GM21737 (cell line): ENCODE measurements around the gene CLUH.
"Not testable (repeated sequence)": the region's sequence is repeated elsewhere in the genome, so short reads cannot be mapped to it uniquely, and the experiment has no call there.

Source experiments
- ATAC-seq: cut with Tn5 transposase; IDR thresholded peaks from one replicate; pipeline ENCODE4 v1.9.1; 2021; ENCODE audit warnings: mild to moderate bottlenecking, moderate library complexity; ENCODE audit not compliant: unreplicated experiment

Gene CLUH

DNA sequence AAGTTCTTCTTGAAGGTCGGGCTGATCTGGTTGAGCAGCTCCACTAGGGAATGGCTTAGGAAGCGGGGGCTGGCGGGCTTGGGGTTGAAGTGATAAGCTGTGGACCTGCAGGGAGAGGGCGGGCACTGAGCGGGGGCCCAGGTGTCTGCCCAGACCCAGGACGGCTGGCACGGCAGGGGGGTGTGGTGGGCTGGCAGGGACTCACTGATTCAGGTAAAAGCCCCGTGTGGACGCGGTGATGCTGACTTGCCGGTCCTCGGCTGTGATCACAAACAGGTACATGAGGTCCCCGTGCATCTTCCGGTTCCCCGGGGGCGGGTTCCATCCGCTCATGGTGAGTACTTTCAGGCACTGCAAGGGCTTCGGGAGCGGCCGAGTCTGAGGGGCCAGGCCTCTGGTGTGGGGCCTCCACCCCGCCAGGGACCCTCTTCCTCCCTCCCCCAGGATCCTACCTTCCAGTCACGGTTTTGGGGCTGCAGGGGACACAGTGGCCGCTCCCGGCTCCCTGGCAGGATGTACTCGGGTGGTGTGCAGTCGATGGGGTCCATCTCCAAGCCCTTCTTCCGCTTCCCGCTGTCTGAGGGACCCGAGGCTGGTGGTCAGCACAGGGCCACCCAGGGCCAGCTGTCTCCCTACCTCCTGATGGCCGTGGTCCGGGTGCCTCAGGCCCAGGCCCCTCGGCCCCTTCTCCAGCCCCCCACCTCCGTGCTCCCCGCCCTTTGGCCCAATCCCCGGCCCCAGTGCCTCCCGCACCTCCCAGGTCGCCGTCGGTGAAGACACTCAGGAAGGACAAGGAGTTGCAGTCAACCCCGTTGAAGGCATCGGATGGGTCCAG is 10.2 kb downstream of the CLUH start:
- ATAC-seq = no peak

DNA sequence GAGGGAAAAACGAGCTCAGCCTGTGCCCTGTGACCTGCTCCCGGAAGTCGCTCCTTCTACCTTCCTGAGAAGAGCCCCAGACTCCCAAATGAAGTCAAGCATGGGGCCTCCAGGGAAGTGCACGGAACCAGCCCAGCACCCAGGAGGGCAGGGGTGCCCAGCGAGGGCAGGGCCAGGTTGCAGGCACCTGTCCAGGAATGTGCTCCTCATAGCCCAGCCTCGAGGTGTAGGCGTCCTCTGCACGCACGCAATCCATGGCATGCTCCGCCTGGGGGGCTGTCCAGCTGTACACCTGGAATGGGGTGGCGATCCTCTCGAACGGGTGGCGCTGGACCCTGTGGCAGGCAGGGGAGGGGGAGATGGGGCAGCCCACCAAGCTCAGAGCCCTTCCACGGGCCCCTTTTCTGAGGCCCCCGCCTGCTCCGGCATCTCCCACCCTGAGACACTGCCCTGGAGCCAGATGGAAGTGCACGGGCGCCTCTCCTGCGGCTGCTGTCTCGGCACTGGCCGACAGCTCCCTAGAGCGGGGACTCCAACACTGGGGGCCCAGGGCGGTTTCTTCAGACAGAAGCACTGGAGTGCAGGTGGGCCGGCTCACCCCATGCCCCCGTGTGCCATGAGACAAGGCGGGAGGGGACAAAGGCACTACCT is 10.9 kb downstream of the CLUH start:
- no peak for ATAC-seq

DNA sequence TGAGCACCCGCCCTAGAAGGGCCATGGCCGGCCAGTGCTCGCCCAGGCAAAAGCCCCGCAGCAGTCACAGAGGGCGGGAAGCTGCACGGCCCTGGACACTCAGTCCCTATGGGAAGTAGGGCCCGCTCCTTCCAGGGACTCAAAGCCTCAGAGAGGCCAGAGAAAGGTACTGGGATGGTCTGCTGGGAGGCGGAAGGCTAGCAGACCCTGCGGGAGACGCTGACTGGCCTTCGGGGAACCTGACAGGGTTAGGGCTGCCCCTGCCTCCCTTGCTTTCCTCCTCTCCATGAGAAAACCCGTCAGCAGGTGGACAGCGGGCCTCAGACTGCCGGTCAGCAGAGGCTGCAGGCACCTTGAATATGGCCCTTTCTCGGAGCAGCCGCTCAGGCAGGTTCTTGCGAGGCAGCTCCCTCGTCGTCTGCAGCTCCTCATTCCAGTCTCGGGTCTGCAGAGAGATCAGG is 11.5 kb downstream of the CLUH start:
- ATAC-seq = no peak

DNA sequence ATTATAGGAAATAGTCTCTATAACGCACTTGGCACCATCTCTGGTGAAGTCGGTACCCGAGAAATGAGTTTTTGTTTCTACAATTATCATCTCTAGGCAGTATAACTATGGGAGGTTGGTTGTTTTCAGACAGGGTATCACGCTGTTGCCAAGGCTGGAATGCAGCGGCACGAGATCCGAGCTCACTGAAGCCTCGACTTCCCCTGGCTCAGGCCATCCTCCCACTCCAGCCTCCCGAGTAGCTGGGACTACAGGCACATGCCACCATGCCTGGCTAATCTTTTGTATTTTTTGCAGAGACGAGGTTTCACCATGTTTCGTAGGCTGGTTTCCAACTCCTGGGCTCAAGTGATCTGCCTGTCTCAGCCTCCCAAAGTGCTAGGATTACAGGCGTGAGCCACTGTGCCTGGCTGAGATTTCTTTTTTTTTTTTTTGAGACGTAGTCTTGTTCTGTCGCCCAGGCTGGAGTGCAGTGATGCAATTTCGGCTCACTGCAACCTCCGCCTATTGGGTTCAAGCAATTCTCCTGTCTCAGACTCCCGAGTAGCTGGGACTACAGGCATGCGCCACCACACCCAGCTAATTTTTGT is 12.3 kb downstream of the CLUH start:
- ATAC-seq = not testable (repeated sequence)

DNA sequence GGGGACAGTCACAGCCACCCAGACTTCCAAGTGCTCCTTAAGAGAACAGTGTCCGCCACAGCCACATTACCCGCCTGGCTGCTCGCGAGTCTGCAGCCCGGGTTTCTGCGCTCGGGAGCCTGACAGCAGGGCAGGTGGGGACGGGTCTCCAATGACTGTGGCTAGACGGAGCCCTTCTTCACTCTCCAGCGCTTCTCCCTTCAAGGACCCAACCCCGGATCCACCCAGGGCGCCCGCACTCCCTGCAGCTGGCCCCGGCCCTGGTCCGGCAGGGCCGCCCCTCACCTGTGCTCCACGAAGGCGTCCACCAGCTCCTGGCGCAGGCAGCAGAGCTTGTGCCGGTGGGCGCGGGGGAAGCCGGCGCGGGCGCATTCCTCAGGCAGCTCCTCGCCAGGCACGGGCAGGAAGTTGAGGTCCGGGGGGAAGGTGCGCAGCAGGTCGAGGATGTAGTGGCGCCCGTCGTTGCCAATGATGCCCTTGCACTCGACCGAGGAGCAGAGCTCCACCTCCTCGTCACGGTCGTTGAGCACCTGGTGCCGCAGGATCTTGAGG is 13.9 kb downstream of the CLUH start:
- ATAC-seq = no peak

DNA sequence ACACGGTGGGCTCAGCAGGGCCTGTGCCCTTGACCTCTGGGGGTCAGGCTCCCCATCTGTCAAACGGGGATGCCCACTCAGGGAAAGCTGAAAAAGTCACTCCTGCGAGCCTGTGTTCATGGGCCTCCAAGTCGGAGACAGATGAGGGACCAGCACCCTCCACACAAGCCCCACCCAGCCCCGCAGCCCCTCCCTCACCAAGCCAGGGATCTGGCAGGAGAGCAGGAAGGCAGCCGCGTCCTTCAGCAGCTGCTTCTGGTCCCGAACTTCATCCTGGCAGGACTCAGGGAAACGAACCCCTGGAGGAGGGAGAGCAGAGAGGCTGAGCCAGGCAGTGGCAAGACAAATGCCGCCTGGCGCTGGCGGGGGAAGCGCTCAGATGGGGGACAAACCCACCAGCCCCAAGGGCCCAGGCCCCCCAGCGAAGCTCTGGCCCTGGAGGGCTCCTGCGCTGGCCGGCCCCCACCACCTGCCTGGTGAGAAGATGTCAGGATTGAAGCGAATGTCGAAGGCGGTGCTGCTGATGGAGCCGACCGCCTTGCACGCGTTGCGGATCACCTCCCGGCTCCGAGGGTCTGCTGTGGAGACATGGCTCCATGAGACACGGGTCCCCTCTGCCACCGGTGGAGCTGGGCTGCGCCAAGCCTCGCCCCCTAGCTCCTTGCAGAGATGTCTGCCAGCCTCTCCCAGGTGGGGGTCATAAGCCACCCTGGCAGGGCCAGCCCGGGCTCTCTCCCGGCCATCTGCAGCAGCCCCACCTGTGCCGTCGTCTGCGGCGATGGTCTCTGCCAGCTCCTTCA is 15.4 kb downstream of the CLUH start:
- ATAC-seq = no peak

DNA sequence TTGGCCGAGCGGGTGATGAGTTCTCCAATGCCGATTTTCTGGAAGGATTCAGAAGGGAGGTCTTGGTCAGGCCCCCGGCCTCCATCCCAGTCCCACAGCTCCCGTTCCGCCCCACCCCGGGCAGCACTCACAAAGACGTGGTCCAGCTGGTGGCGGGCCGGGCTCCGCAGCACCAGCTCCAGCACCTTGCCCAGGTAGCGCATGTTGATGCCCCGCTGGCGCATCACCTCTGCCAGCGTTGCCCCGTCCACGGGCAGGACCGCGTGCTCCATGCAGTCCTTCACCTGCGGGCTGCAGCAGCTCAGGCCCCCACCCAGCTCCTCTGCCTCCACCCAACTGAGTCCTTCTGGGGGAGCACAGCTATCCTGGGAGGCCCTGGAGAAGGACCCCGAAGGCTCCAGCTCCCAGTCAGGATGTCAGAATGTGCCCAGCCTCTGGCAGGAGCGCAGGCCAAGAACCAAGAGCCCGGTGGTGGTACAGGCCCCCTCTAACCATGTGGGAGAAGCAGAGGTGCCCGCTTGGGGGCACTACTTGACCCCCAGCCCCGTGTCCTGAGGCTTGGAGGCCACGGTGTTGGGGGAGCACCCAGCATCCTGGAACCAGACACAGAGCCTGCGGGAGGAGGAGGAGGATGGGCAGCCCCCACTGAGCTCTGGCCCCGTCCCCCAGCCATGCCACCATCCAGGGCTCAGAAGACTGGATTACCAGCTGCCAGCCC is 16.2 kb downstream of the CLUH start:
- no peak for ATAC-seq

DNA sequence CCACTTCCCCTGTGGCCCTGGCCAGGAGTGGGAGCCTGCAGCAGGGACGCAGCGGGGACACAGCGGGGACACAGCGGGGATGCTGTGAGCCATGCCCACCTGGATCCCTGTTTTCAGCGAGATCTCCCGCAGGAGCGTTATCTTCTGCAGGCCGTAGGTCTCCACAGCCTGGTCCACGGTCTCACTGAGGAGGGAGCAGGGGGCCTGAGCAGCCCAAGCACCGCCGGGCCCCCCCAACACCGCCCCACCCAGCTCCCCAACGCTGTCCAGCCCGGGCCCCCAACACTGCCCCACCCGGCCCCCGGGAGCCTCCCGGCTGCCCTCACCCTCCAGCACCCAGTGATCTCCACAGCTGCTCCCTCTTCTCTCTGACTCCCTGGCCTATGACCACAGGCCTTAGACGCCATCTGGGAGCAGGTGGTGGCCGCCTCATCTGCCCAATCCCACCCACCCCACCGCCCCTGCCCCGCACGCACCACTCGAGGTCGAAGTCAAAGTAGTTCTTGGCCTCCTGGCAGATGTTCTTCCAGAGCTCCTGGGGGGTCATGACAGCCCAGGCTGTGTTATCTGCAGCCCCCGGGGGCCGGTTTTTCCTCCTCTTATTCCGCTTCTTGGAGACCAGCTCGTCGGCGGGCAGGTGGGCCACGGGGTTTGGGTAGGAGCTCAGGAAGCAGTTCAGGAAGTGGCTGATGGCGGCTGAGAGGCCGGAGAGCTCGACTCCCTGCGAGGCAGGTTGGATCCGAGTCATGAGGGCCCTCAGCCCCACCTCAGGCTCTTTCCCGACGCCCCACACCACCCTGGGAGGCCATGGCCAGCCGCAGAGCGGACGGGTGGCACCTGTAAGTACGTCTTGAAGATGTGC is 17.0 kb downstream of the CLUH start:
- no peak for ATAC-seq

DNA sequence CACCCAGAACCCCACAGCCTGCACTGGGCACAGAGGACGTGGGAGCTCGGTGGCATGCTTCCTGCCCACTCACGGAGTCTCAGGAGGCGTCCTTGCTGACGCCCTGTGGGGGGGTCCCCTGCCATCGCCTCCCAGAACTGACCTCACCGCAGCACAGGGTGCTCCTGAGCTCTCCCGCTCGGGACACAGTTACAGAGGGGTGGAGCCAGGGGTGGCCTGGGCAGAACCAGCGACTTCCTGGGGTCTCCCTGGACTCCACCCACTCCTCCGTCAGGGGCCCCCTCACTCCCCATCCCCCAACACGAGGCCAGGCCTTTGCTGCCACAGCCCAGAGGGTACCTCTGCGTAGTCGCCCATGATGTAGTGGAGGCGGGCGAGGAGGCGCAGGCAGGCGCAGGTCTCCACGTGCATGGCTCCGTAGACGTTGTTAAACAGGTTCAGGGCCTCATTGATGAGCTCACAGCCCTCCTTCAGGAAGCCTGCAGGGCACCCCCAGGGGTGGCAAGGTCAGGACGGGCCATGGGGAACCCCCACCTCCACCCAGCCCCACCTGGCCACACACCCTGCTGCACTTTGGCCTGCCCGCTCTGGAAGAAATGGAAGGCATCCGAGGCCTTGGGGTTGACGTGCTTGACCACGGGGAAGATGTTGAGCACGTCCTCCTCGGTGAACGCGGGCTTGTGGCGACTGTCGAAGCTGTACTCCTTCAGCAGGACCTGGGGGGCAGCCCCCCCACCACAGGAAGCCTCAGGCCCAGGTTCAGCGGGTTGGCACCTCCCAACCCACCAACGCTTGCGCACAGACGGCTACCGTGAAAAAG is 17.8 kb downstream of the CLUH start:
- no peak for ATAC-seq

DNA sequence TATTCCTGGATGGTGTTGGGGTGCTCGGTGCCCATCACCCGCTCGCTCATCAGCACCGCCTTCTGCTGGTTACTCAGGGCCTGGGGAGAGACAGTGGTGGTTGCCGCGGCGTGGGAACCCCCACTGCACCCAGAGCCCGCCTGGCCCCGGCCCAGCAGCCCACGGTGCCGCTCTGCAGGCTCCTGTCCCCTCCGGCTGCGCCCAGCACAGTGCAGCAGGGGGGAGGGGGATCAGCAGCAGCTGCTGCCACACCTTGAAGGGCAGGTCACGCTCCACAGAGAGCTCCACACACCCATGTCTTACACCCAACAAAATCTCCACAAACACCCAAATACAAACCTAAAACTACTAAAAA is 18.8 kb downstream of the CLUH start:
- no peak for ATAC-seq

DNA sequence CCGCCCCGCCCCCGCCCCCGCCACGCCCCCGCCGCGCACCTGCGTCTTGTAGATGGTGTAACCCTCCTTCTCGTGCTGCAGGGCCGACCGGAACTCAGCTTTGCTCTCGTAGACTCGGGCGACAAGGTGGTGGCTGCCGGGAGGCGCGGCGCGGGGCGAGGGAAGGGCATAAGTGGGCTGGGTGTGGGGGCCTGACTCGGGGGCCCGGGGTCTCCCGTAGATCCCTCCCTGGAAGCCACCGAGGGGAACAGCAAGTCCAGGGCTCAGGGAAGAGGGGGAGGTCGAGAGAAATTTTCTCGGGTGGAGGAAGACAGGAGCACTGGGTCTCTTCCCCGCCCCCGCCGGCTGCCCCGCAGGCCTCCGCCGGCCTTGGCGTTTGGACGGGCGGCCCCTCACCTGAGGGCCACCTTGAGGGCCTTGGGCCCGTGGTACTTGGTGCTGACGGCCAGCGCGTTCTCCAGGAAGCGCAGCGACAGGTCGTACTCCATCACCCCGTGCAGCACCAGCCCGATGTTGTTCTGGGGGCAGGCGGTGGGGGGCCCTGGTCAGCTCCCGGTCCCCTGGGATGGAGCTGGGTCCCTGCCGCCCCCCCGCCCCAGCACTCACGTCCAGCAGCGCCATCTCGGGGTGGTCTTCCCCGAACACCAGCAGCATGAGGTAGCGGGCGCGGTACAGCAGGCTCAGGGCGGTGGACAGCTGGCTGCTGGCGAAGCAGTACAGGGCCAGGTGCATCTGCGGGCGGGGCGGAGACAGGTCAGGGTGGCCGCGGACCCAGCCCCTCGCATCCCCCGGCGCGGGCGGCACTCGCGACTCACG is 19.4 kb downstream of the CLUH start:
- ATAC-seq = no peak

DNA sequence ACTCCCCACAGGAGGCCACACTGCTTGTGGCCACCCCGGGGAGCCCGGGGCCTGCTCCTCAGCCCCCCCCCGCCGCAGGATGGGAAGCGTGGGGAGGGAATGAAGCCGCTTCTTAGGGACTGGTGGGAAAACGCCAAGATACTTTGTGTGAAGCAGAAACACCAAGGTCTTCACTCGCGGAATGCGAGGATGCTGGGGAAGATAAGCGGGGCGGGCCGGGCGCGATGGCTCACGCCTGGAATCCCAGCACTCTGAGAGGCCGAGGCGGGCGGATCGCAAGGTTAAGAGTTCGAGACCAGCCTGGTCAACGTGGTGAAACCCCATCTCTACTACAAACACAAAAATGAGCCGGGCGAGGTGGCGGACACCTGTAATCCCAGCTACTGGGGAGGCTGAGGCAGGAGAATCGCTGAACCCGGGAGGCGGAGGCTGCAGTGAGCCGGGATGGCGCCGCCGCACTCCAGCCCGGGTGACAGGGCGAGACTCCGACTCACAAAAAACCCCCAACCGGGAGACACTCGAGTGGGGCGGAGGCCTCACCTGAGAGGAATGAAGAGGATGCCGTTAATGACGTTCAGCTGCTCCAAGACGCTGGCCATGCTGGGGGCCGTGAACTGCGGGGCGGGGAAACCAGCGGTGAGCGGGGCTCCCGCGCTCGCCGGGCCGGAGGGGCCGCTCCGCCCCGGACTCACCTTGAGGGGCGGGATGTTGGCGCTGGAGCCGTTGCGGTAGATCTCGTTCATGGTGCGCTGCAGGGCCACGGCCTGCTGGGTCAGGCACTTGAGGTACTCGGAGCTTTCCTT is 20.3 kb downstream of the CLUH start:
- ATAC-seq = no peak

DNA sequence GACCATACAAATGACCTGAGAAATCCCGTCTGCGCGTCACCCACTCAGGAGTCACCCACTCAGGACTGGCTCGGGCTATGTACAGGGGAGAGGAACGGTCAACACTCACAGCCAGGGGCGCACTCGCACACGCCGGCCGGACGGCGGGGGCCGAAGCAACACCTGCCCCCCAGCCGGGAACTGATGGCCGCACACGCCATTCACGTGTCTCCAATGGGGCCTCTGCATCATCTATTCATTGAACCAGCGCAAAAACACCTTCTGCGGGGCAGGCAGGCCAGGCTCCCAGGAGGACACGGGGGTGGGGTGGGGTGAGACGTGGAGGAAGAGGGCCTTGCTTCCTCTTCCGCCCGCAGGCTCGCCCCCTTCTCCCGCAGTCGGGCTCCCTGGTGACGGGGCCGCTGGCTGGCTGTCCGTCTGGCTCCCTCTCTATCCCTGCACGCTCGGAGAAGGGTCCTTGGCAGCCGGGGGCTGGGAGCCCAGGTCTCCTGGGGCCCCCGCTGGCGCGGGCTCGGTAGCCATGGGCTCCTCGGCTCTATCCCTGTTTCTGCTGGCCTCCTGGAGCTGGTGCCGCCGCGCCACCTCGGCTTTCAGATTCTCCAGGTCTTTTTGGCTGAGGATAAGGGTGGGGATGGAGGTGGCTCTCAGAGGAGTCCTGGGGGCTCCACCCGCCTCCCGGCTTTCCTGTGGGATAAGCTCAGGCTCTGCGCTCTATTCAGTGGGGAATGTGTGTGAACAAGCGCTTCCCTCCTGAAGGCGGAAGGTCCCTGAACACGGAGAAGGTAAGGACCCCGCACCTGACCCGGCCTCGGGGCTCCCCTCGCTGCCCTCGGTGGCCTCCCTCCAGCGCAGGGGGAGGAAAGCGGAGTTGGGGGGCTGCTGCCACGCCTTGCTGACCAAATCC is 21.1 kb downstream of the CLUH start:
- ATAC-seq = no peak

DNA sequence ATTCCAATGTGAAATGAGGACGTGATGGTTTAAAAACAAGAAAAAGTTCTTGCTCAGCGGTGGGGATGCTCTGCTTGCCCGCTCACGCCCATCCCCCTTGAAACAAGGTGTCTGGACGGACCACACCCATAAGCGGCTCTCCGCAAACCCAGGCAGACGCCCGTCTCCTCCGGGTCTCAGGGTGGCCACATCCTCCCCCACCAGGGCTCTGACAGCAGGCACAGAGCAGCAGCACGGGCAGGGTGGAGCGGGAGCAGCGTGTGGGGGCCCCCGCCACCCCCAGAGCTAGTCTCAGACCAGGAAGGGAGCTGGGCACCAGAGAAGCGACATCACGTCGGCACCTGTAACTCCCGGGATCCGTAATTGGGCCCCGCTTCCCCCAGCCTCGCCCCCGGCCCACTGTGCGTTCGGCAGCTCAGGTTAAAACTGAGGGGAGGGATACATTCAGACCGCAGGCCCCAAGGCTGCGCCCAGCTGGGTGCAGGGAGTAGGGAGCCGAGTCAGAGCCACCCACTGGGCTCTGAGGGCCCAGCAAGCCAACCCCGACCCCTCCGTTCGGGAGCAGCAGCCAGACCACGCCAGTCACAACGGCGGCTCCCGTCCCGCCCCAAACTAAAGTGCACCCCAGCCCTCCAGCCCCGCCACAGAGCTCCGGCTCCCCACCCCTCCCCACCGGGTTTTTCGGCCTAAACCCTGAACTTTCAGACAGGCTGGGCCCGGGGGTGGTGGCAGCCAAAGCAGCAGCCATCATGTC is 22.0 kb downstream of the CLUH start:
- no peak for ATAC-seq
